GM12874 (cell line): ENCODE measurements around the gene ZNF691.

Source experiments
- TF ChIP-seq, protein P1 (sequence below): IDR thresholded peaks from 2 replicates; pipeline ENCODE4 v1.5.1; 2011; ENCODE audit warnings: low read depth, mild to moderate bottlenecking, control low read depth, low read length, moderate library complexity; ENCODE audit not compliant: insufficient read depth

Gene ZNF691

DNA sequence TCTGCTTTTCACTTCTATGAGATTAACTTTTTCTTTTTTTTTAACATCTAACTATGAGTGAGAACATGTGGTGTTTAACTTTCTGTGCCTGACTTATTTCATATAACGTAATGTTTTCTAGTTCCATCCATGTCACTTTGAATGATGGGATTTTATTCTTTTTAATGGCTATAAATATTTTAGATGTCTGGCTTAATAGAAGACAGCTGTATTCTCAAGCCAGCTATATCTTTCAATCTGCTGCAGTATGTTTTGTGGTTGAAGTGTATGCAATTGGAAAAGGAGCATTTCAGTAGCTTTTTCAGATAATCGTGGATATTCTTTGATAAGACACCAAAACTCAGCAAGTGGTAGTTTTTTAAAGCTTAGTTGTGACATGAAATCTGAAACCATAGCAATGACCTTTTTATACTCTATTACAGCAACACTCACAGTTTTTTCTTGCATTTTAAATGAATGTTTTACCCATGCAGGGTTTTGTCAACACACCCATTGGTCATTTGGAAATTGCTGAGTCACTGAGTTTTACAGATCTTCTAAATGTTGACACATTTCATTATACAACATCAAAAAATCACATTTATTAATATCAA, 23.5 kb upstream of the ZNF691 start:
- TF ChIP-seq, protein P1, sequence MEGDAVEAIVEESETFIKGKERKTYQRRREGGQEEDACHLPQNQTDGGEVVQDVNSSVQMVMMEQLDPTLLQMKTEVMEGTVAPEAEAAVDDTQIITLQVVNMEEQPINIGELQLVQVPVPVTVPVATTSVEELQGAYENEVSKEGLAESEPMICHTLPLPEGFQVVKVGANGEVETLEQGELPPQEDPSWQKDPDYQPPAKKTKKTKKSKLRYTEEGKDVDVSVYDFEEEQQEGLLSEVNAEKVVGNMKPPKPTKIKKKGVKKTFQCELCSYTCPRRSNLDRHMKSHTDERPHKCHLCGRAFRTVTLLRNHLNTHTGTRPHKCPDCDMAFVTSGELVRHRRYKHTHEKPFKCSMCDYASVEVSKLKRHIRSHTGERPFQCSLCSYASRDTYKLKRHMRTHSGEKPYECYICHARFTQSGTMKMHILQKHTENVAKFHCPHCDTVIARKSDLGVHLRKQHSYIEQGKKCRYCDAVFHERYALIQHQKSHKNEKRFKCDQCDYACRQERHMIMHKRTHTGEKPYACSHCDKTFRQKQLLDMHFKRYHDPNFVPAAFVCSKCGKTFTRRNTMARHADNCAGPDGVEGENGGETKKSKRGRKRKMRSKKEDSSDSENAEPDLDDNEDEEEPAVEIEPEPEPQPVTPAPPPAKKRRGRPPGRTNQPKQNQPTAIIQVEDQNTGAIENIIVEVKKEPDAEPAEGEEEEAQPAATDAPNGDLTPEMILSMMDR = no peak

DNA sequence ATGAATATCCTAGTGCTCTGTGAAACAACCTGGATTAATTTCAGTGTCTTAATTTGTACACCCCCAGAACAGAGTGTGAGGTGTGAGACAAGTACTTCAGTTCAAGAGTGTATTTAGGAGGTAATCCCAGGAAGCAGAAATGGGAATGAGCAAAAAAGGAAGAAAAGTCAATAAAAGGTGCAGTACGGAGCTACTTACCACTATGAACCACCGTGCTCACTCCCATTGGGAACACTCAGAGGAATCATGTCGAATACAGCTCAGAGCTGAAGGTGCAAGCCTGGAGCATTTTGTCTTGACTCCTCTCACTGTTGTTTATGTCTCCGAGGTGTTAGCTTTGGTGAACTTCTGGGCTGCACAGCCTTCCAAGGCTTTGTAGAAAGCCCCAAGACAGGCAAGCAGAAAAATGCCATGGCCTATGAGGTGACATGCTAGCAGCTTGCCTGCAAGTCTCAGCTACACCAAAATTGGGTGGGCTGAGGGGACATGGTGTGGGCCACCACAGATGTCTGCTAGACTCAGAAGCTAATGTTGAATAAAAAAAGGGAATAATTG, 21.9 kb upstream of the ZNF691 start:
- TF ChIP-seq, protein P1 = no peak

DNA sequence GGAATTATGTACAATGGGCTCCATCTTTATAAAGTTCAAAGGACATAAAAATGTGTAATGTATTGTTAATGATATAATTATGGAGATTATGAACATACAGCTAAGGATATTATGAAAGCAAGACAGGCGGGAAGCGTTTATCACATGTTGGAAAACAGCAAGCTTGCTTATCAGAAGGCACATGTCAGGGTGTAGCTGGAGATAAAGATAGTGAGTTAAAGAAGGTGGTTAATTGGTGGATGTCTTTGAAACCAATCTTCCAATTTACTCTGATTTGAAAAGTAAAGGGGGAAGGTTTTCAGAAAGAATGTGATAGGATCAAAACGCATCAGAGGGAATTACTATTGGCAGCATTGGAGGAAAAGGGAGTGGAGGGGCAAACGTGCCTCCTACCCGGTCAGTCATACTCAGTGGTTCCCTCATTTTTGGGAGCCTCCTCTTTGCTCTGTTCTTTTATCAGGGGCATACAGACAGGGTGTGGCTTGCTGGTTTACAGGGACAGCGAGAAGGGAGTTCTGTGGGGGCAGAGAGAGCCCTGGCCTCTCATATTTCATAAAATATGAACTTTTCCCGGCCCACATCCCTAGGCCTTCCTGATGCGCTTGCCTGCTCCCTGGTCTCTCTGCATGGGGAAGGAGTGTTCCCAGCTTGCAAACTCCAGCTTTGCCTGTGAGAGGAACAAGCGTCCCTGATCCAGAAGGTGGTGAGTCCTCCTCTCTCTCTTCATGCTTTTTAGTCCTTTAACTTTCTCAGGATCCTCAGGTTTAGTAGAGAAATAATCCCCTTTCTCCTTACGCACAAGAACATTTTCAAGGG, 21.2 kb upstream of the ZNF691 start:
- TF ChIP-seq, protein P1 = no peak

DNA sequence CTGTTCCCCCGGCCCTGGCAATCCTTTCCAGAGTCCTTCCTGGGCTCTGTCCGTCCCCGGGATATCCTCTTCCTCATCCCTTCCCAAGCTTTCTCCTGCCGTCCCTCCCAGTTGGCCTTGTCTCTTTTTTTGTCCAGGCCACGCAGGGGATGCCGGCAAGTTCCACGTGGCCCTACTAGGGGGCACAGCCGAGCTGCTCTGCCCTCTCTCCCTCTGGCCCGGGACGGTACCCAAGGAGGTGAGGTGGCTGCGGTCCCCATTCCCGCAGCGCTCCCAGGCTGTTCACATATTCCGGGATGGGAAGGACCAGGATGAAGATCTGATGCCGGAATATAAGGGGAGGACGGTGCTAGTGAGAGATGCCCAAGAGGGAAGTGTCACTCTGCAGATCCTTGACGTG, 15.8 kb upstream of the ZNF691 start:
- TF ChIP-seq, protein P1 = no peak

DNA sequence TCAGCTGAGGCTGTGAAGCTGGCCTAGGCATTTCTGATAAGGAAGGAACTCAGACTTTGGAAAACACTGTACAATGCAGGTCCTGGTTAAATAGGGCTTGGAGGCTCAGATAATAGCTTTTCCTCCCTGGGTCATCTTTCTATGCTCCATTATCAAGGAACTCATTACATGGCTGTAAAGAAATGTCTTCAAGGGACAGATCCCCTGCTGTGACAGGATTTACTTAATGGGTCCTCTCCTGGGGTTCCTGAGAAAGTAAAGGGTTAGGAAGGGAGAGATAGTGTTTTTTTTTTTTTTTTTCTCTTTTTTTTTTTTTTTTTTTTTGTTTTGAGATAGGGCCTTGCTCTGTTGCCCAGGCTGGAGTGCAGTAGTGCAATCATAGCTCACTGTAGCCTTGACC, 15.1 kb upstream of the ZNF691 start:
- TF ChIP-seq, protein P1 = no peak

DNA sequence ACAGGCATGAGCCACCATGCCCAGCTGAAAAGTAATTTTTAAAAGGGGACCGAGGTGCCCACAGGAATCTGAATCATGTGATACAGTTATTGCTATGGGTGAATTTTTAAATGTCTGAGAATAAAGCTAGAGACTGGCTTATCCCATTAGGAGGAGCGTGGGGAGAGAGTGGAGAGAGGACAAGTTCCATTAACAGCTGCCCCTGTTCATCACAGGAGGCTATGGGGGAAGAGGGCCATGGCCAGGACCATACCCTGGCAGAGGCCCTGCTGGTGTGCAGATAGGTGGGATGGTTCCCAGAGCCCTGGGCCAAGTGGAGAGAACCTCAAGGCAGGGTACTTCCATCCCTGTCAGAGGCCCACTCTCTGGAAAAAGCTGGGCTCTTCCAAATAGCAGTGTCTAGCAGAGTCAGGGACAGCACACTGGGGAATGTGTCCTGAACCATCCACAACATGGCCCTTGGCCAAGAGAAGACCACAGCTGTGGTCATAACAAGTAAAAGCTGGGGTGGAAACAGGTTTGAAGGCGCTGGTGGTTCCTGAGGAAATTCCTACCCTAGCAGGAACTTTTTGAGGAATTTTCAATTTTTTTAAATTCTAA, 13.7 kb upstream of the ZNF691 start:
- TF ChIP-seq, protein P1 = no peak

DNA sequence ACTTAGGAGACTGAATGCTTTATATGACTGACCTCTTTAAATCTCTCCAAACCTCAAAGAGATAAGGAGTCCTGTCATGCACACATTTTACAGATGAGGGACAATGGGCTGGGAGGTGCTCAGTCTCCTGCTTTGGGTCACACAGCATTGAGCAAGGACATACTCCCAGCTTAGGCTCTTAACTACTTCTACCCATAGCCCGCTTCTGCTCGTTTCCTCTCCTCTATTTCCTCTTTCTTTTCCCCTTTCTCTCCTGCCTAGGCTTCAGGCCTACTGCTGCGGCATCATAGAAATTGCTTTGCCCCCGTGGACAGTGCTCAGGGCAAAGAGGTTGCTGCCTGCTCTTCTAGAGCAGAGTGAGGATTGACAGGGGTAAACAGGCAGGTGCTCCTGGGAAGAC, 12.4 kb upstream of the ZNF691 start:
- TF ChIP-seq, protein P1 = no peak
